Sigmoid colon (tissue), 7 donors: ENCODE data around the gene RPL18. TPM values are rescaled to one million over a fixed set of nuclear protein-coding genes. Genes with fewer than 3 reads are reported as not detected.

Experiments used
- DNase-seq: peaks from one replicate; pipeline ENCODE4 v3.0.0-alpha.2; 2019
- H3K27ac ChIP-seq, 4 donors: fragments of 200-600 bp; sonication (generic); one replicate each; pipeline ENCODE4 v1.5.1; 2016 to 2019; ENCODE audit warnings: mild to moderate bottlenecking in 1 of 4
- H3K27me3 ChIP-seq, 3 donors: fragments of 200-600 bp; sonication (generic); one replicate each; pipeline ENCODE4 v1.5.1; 2019; ENCODE audit warnings: mild to moderate bottlenecking in 1 of 3
- H3K36me3 ChIP-seq, 4 donors: fragments of 200-600 bp; sonication (generic); one replicate each; pipeline ENCODE4 v1.5.1; 2016 to 2019
- H3K4me1 ChIP-seq, 4 donors: fragments of 200-600 bp; sonication (generic); one replicate each; pipeline ENCODE4 v1.5.1; 2017 to 2019
- H3K4me3 ChIP-seq, 4 donors: fragments of 200-600 bp; sonication (generic); one replicate each; pipeline ENCODE4 v1.5.1; 2017 to 2019; ENCODE audit warnings: mild to moderate bottlenecking in 2 of 4, moderate library complexity in 1 of 4
- H3K9me3 ChIP-seq, 4 donors: fragments of 200-600 bp in 3 of 4; sonication (generic) in 3 of 4; one replicate each; pipeline versions ENCODE4 v1.5.1 to v1.6.1; 2013 to 2019
- EP300 ChIP-seq, 4 donors: sonication (generic); formaldehyde crosslinking; IDR thresholded peaks; one replicate each; pipeline ENCODE4 v1.6.1; 2017; ENCODE audit warnings: antibody characterized with exemption in 4 of 4
- POLR2A ChIP-seq, 2 donors: fragments of 450-650 bp; IDR thresholded peaks; one replicate each; pipeline ENCODE4 v1.6.1; 2016; ENCODE audit warnings: antibody characterized with exemption in 2 of 2, mild to moderate bottlenecking in 2 of 2, moderate library complexity in 2 of 2
- POLR2AphosphoS5 ChIP-seq, 4 donors: sonication (generic); formaldehyde crosslinking; IDR thresholded peaks; one replicate each; pipeline ENCODE4 v1.6.1; 2017; ENCODE audit warnings: antibody characterized with exemption in 4 of 4
- WGBS, 2 donors: extraction: QIAGEN DNeasy Blood & Tissue Kit; methylation state at CpG; one replicate each; pipeline ENCODE4 v1.1.7; 2013; 5-methylcytosine and 5-hydroxymethylcytosine counted together
- intact Hi-C: fragments of 100-400 bp; cut with DNase I; formaldehyde crosslinking; loops from one replicate; pipeline ENCODE4 v1.15.1; 2023
- polyA plus RNA-seq, 3 donors: library from polyadenylated mRNA; stranded (reverse); fragments of 200-250 nt; gene quantifications; one replicate each; pipeline ENCODE4 v1.2.3, GENCODE V29; 2013
- total RNA-seq, 4 donors: library from RNA; depleted of rRNA; stranded (reverse); fragments of >200 nt; gene quantifications; one replicate each; pipeline ENCODE4 v1.1.0, GENCODE V29; 2016
- TF ChIP-seq, protein P1 (sequence below), 4 experiments: fragments of 450-650 bp in 3 of 4; fragments of 200-600 bp in 1 of 4; IDR thresholded peaks; one replicate each; pipeline ENCODE4 v1.5.1; 2016 to 2019; ENCODE audit warnings: antibody characterized with exemption in 4 of 4, mild to moderate bottlenecking in 3 of 4, moderate library complexity in 2 of 4
- donor health status: healthy with polysubstance abuse.
- donor health status: Bipolar disorder and iron deficiency.
- donor health status: healthy.

RPL18 gene
- total and polyA plus RNA-seq, 7 donors = 2,118 to 3,791 (median 2,808) TPM

DNA sequence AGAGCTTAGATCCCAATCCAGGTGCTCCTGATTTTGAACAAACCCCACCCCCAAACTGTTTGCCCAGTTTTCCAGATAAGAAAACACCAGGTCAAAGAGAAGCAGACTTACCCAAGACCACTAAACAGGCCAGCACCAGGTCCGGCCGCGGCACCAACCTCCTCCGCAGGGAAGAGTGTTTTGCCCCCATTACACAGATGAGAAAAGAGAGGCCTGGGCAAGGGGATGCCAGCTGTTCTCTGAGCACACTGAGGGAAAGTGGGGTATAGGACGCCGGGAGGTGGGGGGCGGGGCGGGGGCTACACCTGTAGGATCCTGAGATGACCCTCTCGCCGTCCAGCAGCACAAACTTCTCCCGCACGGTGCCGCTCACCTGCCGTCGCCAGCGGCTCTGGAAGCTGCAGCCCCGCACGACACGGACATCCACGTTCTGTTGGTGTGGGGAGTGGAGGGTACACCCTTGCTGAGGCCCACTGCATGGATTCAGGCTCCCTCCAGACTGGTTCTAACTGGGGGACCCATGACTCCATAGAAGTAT, 9.3 kb downstream of the RPL18 start:
- 94 to 95% methylated on average over 20 of the region's 20 CpGs for WGBS, 2 donors
- Histone ChIP-seq H3K27ac (no peak overlapping the region), H3K36me3 (peaks cover 0 to under 1% (median 0%) of the 10 kb centered on the region in 4 donors), H3K4me1 (no peaks in the 10 kb centered on the region), H3K27me3 (no peaks in the 10 kb centered on the region), H3K9me3 (no peaks in the 10 kb centered on the region), H3K4me3 (no peak overlapping the region)
- DNase-seq = no peak
- intact Hi-C loops = no loop called here
- TF ChIP-seq POLR2AphosphoS5 (IDR thresholded peaks at IDR 0.05) = no peak

DNA sequence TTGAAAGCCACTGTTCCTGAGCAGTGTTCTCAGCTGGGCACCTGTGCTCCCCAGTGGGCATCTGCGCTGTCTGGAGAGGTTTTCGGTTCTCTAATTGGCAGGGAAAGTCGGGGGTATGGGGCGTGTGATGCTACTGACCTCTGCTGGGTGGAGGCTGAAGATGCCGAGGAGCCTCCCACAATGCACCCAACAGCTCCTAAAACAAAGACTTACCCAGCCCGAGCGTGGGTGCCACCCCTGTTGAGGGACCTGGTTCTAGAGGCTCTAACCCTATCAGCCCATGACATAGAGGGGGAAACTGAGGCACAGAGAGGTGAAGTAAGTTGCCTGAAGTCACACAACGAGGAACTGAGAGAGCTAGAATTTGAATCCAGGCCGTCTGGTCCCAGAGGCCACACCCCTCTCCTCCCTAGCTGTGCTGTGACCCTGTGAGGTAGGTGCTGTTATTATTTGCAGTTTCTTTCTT, 10.1 kb downstream of the RPL18 start:
- intact Hi-C loops = no loop called here
- 8 to 12% methylated on average over 9 of the region's 9 CpGs for WGBS, 2 donors
- DNase-seq = no peak

DNA sequence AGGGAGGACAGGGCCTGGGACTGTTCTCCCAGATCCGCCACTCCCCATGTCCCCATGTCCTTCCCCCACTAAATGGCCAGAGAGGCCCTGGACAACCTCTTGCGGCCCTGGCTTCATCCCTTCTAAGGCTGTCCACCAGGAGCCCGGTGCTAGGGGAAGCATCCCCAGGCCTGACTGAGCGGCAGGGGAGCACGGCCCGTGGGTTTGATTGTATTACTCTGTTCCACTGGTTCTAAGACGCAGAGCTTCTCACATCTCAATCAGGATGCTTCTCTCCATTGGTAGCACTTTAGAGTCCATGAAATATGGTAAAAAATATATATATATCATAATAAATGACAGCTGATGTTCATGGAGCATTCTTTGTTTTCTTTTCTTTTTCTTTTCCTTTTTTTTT, 11.6 kb downstream of the RPL18 start:
- H3K4me3 ChIP-seq = no peak overlapping the region
- no peaks in the 10 kb centered on the region for H3K36me3 ChIP-seq
- no peak for TF ChIP-seq POLR2AphosphoS5 (IDR thresholded peaks at IDR 0.05)
- intact Hi-C loops = no loop called here
- H3K4me1 ChIP-seq = no peaks in the 10 kb centered on the region
- no peak for DNase-seq
- no peaks in the 10 kb centered on the region for H3K9me3 ChIP-seq
- 89 to 92% methylated on average over 7 of the region's 7 CpGs for WGBS, 2 donors
- no peaks in the 10 kb centered on the region for H3K27me3 ChIP-seq
- no peak overlapping the region for H3K27ac ChIP-seq

More for the DNA sequence above, 10.1 kb downstream of the RPL18 start:
- no peaks in the 10 kb centered on the region for H3K36me3 ChIP-seq
- H3K4me3 ChIP-seq = no peak overlapping the region
- no peak overlapping the region for H3K27ac ChIP-seq
- H3K9me3 ChIP-seq = no peaks in the 10 kb centered on the region
- no peaks in the 10 kb centered on the region for H3K27me3 ChIP-seq
- H3K4me1 ChIP-seq = no peaks in the 10 kb centered on the region
- TF ChIP-seq, protein P1, sequence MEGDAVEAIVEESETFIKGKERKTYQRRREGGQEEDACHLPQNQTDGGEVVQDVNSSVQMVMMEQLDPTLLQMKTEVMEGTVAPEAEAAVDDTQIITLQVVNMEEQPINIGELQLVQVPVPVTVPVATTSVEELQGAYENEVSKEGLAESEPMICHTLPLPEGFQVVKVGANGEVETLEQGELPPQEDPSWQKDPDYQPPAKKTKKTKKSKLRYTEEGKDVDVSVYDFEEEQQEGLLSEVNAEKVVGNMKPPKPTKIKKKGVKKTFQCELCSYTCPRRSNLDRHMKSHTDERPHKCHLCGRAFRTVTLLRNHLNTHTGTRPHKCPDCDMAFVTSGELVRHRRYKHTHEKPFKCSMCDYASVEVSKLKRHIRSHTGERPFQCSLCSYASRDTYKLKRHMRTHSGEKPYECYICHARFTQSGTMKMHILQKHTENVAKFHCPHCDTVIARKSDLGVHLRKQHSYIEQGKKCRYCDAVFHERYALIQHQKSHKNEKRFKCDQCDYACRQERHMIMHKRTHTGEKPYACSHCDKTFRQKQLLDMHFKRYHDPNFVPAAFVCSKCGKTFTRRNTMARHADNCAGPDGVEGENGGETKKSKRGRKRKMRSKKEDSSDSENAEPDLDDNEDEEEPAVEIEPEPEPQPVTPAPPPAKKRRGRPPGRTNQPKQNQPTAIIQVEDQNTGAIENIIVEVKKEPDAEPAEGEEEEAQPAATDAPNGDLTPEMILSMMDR (IDR thresholded peaks at IDR 0.05) = peak in 2 of 4 experiments; percentile 17 to 39
- TF ChIP-seq POLR2A (IDR thresholded peaks at IDR 0.05) = no peak

DNA sequence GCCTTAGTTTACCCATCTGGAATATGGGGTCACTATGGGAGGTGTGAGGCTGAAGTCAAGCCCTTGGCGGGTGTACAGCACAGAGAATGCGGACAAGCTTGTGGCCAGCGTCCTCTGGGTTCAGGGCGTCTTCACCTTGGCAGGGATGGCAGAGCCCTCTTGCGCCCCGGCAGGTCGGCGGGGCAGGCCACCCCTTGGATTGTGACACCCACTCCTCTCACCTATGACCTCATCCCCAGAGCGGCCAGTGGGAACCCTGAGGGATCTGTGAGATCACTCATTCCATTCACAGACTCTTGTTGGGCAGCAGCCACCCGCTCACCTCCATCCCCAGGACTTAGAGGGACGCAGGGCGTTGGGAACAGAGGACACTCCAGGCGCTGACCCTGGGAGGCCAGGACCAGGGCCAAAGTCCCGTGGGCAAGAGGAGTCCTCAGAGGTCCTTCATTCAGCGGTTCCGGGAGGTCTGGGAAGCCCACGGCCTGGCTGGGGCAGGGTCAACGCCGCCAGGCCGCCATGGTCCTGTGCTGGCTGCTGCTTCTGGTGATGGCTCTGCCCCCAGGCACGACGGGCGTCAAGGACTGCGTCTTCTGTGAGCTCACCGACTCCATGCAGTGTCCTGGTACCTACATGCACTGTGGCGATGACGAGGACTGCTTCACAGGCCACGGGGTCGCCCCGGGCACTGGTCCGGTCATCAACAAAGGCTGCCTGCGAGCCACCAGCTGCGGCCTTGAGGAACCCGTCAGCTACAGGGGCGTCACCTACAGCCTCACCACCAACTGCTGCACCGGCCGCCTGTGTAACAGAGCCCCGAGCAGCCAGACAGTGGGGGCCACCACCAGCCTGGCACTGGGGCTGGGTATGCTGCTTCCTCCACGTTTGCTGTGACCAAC, 12.3 kb downstream of the RPL18 start, which contains the start of gene SPACA4:
TSS of gene SPACA4 (plus strand) at position 280 of the 896 bp plus-strand sequence. CDS start at position 517, 237 bp downstream.
- Histone ChIP-seq H3K36me3 (no peaks in the 10 kb centered on the region), H3K4me3 (no peak within 1 kb of the TSS), H3K9me3 (no peaks in the 10 kb centered on the region), H3K27ac (no peak within 1 kb of the TSS), H3K4me1 (no peaks in the 10 kb centered on the region), H3K27me3 (no peaks in the 10 kb centered on the region)
- 92 to 93% methylated on average over 39 of the region's 39 CpGs for WGBS, 2 donors
- TF ChIP-seq, protein P1 (IDR thresholded peaks at IDR 0.05) = no peak
- TF ChIP-seq EP300 (IDR thresholded peaks at IDR 0.05) (no peak), POLR2A (IDR thresholded peaks at IDR 0.05) (no peak), POLR2AphosphoS5 (IDR thresholded peaks at IDR 0.05) (no peak)
- no peak for DNase-seq
- intact Hi-C loops = no loop called here

DNA sequence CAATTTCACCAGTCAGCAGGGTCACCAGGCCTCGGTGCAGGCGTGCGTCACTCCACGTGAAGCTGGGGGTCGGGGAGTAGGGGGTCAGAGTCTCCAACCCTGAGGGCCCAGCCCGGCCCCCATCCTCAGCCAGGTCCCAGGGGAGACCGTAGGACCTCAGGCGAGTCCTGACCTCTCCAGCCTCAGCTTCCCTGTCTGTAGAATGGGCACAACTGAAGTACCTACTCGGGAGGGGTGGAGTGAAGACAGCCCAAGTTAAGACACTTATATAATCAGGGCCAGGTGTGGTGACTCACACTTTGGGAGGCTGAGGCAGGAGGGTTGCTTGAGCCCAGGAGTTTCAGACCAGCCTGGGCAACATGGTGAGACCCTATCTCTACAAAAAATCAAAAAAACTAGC, 15.1 kb downstream of the RPL18 start:
- intact Hi-C loops = no loop called here
- Histone ChIP-seq H3K36me3 (no peaks in the 10 kb centered on the region), H3K27ac (no peak overlapping the region), H3K27me3 (peaks cover 0 to 11% (median 0%) of the 10 kb centered on the region in 3 donors), H3K4me3 (no peak overlapping the region), H3K4me1 (no peaks in the 10 kb centered on the region), H3K9me3 (no peaks in the 10 kb centered on the region)
- TF ChIP-seq POLR2A (IDR thresholded peaks at IDR 0.05) (no peak), EP300 (IDR thresholded peaks at IDR 0.05) (no peak), POLR2AphosphoS5 (IDR thresholded peaks at IDR 0.05) (no peak)
- TF ChIP-seq, protein P1 (IDR thresholded peaks at IDR 0.05) = no peak
- WGBS, 2 donors = 88 to 91% methylated on average over 9 of the region's 9 CpGs
- DNase-seq = no peak
